K562 (cell line): ENCODE data around the gene ZNF701. TPM values are rescaled to one million over a fixed set of nuclear protein-coding genes. Genes with fewer than 3 reads are reported as not detected.

Experiments
- FOXK1 ChIP-seq: sonication (generic); formaldehyde crosslinking; IDR thresholded peaks from 2 replicates; pipeline ENCODE4 v1.8.0; 2022; ENCODE audit warnings: missing genetic modification reagents, mild to moderate bottlenecking, borderline replicate concordance
- GABPA ChIP-seq: fragments of 200-800 bp; sonication (Bioruptor generic); conservative IDR thresholded peaks from 2 replicates; pipeline ENCODE4 v1.6.1; 2016; ENCODE audit warnings: low read depth, missing genetic modification characterization, missing compliant biosample characterization
- MAZ ChIP-seq, 2 experiments: fragments of 450-650 bp in 1 of 2; sonication (generic) in 1 of 2; formaldehyde crosslinking; IDR thresholded peaks in 1 of 2; conservative IDR thresholded peaks in 1 of 2; 2 replicates each; pipeline versions ENCODE4 v1.4.0 to v1.5.0; 2020; ENCODE audit warnings: mild to moderate bottlenecking in 1 of 2, missing genetic modification reagents in 1 of 2
- NELFE ChIP-seq: IDR thresholded peaks from 2 replicates; pipeline ENCODE4 v1.6.1; 2011; ENCODE audit warnings: mild to moderate bottlenecking; ENCODE audit not compliant: insufficient read depth, insufficient read length
- RERE ChIP-seq: sonication (generic); formaldehyde crosslinking; IDR thresholded peaks from 2 replicates; pipeline ENCODE4 v1.8.0; 2023; ENCODE audit warnings: missing genetic modification reagents, mild to moderate bottlenecking, borderline replicate concordance
- STAG1 ChIP-seq: sonication (generic); formaldehyde crosslinking; IDR thresholded peaks from 2 replicates; pipeline ENCODE4 v1.5.0; 2020; ENCODE audit warnings: missing genetic modification reagents, borderline replicate concordance
- ZNF174 ChIP-seq: fragments of 250-450 bp; sonication (Bioruptor Pico); IDR thresholded peaks from 2 replicates; pipeline ENCODE4 v1.4.0; 2020; ENCODE audit warnings: mild to moderate bottlenecking
- ZNF24 ChIP-seq: fragments of 450-650 bp; IDR thresholded peaks from 2 replicates; pipeline ENCODE4 v1.6.1; 2016
- ZNF699 ChIP-seq: fragments of 250-450 bp; sonication (Bioruptor Pico); IDR thresholded peaks from 2 replicates; pipeline ENCODE4 v1.8.0; 2021; ENCODE audit warnings: mild to moderate bottlenecking, moderate library complexity; ENCODE audit not compliant: insufficient replicate concordance
- polyA plus RNA-seq, 8 experiments: library from polyadenylated mRNA; depleted of rRNA in 4 of 8; stranded (reverse) in 5 of 8; unstranded in 3 of 8; fragments of >200 nt; fragmentation: Nextera tagmentation in 2 of 8; fragmentation: Illumina TruSeq in 1 of 8; extraction: Ambion mirVana in 2 of 8; extraction: Trizol in 1 of 8; gene quantifications; 2 replicates each; pipeline versions ENCODE4 v1.2.1 to v1.2.3, GENCODE V29; 2011 to 2014; ENCODE audit warnings: inconsistent platforms in 1 of 8, missing spikeins in 1 of 8
- total RNA-seq, 7 experiments: library from RNA; depleted of rRNA in 6 of 7; stranded (reverse); fragments of >200 nt in 6 of 7; fragmentation: Illumina TruSeq in 2 of 7; extraction: Trizol in 2 of 7; gene quantifications; 2 replicates each; pipeline versions ENCODE4 v1.2.1 to v1.2.3, GENCODE V29; 2011 to 2021; ENCODE audit warnings: low replicate concordance in 1 of 7
- TF ChIP-seq, protein P1 (sequence below): fragments of 450-650 bp; IDR thresholded peaks from 2 replicates; pipeline ENCODE4 v1.6.1; 2016; ENCODE audit warnings: borderline replicate concordance
- TF ChIP-seq, protein P2 (sequence below): fragments of 450-650 bp; formaldehyde crosslinking; IDR thresholded peaks from 2 replicates; pipeline ENCODE4 v1.4.0; 2022; ENCODE audit warnings: missing genetic modification characterization

The ZNF701 gene
- total and polyA plus RNA-seq, 9 of the 15 experiments (the other 6 are each of a cell fraction or from before 2014, with no cell fraction given): 5.3 to 15.9 (median 10.1) TPM

DNA sequence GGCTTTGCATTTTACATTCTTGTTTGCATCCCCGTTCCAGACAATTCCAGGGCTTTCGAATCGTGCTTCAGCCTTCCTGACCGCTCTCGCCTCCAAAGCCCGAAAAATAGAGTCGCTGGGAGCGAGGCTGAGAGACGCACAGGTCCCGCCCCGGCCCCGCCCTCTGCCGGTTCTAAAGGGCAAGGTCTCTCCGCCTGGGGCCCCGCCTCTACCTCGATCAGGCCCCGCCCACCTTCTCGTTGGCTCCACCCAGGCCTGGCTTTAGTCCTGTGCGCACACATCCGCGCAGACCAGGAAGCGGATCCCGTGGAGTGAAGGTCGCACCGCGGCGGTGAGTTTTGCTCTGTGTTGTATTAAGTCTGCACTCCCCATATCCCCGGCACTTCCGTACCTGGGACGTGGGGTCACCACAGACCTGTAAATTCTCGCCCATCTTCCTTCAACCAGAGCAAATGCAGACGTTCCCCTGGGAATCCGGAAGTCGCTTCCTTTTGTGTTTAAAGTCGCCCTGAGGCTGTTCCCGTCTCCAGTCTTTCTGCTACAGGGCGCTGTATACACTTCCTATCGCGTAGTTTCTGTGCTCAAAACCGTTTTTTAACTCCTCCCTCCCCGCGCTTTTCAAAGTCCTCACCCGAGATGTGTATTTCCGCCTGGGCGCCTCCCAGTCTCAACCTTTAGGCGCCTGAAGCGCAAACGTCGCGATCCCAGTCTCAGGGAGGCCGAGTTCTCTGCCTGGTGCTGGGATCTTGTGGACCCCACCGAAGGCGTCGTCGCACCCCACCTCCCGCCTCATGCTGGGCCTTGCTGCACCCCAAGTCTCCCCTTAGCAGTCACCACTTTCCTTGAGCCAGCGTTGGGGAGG lies at the start of gene ZNF701 (continued):
- TF ChIP-seq RERE (CRISPR knock-in tag): no peak
- TF ChIP-seq FOXK1 (CRISPR knock-in tag): peak; percentile 38; the same call in 1 of the 2 replicates
- TF ChIP-seq, protein P1, sequence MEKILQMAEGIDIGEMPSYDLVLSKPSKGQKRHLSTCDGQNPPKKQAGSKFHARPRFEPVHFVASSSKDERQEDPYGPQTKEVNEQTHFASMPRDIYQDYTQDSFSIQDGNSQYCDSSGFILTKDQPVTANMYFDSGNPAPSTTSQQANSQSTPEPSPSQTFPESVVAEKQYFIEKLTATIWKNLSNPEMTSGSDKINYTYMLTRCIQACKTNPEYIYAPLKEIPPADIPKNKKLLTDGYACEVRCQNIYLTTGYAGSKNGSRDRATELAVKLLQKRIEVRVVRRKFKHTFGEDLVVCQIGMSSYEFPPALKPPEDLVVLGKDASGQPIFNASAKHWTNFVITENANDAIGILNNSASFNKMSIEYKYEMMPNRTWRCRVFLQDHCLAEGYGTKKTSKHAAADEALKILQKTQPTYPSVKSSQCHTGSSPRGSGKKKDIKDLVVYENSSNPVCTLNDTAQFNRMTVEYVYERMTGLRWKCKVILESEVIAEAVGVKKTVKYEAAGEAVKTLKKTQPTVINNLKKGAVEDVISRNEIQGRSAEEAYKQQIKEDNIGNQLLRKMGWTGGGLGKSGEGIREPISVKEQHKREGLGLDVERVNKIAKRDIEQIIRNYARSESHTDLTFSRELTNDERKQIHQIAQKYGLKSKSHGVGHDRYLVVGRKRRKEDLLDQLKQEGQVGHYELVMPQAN: peak; percentile 92; the same call in 1 of the 2 replicates
- TF ChIP-seq ZNF699 (CRISPR knock-in tag): no peak
- peak in 1 of 2 experiments; percentile 68; a peak in 2 of 4 replicates for TF ChIP-seq MAZ (CRISPR knock-in tag; conservative IDR thresholded peaks at IDR 0.05 in 1 of 2, IDR thresholded peaks at IDR 0.05 in 1 of 2)
- TF ChIP-seq ZNF24: no peak
- TF ChIP-seq ZNF174 (CRISPR knock-in tag): no peak
- TF ChIP-seq, protein P2, sequence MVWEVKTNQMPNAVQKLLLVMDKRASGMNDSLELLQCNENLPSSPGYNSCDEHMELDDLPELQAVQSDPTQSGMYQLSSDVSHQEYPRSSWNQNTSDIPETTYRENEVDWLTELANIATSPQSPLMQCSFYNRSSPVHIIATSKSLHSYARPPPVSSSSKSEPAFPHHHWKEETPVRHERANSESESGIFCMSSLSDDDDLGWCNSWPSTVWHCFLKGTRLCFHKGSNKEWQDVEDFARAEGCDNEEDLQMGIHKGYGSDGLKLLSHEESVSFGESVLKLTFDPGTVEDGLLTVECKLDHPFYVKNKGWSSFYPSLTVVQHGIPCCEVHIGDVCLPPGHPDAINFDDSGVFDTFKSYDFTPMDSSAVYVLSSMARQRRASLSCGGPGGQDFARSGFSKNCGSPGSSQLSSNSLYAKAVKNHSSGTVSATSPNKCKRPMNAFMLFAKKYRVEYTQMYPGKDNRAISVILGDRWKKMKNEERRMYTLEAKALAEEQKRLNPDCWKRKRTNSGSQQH (CRISPR knock-in tag): no peak
- TF ChIP-seq STAG1 (CRISPR knock-in tag): no peak
- TF ChIP-seq GABPA (tag): peak; percentile 70
- no peak for TF ChIP-seq NELFE
